H1 (cell line): ENCODE measurements around the gene RAB14. TPM values are rescaled to one million over a fixed set of nuclear protein-coding genes. Genes with fewer than 3 reads are reported as not detected.

ENCODE experiments used
- CTBP2 ChIP-seq: IDR thresholded peaks from 2 replicates; pipeline ENCODE4 v1.7.0; 2011; ENCODE audit warnings: borderline replicate concordance, mild to moderate bottlenecking, moderate library complexity, mixed read lengths, low read length; ENCODE audit not compliant: insufficient read depth, insufficient read length
- NRF1 ChIP-seq: IDR thresholded peaks from 2 replicates; pipeline ENCODE4 v1.6.1; 2011; ENCODE audit warnings: mild to moderate bottlenecking, low read depth, low read length, improper control_type of control experiment
- POU5F1 ChIP-seq: IDR thresholded peaks from 2 replicates; pipeline ENCODE4 v1.6.1; 2011; ENCODE audit warnings: low read depth, mild to moderate bottlenecking, low read length, moderate library complexity
- polyA plus RNA-seq, 7 experiments: library from polyadenylated mRNA; depleted of rRNA in 3 of 7; stranded (reverse) in 5 of 7; unstranded in 2 of 7; fragments of >200 nt in 5 of 7; fragments of 200-250 nt in 2 of 7; gene quantifications; 1 replicate in 5 of 7; 2 replicates in 1 of 7; 4 replicates in 1 of 7; pipeline versions ENCODE4 v1.2.1 to v1.2.3, GENCODE V29; 2011 to 2013; ENCODE audit warnings: missing spikeins in 2 of 7, mixed read lengths in 2 of 7
- total RNA-seq: library from RNA; stranded (reverse); fragmentation: NEBNext Ultra II Directional; extraction: Animal tissue kit (Norgen Biotek cat#: 25700); gene quantifications from 2 replicates; pipeline ENCODE4 v1.2.1, GENCODE V29; 2021
- TF ChIP-seq, protein P1 (sequence below): IDR thresholded peaks from 2 replicates; pipeline ENCODE4 v1.6.1; 2011; ENCODE audit warnings: low read length, improper control_type of control experiment

The RAB14 gene
- total and polyA plus RNA-seq, 2 of the 8 experiments (the other 6 are each of a cell fraction or from before 2014, with no cell fraction given) = 9.1 to 44.8 TPM

DNA sequence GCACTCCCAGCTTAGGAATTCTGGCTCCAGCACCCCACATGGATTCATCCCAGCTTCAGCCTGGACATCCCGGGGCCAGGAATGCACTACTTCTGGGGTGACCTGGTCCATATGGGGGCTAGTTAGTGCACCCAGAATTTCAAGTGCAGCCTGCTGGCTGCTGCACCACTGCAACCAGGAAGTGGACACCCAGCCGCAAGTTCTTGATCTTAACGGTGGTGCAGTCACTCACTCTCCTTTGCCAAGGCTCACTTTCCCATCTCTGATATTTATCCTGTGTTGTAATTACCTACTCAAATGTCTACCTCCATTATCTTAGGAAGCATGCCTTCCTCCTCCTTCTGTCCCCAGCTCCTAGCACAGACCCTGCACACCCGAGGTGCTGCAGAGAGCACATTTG, 26.2 kb upstream of the RAB14 start (continued):
- TF ChIP-seq, protein P1, sequence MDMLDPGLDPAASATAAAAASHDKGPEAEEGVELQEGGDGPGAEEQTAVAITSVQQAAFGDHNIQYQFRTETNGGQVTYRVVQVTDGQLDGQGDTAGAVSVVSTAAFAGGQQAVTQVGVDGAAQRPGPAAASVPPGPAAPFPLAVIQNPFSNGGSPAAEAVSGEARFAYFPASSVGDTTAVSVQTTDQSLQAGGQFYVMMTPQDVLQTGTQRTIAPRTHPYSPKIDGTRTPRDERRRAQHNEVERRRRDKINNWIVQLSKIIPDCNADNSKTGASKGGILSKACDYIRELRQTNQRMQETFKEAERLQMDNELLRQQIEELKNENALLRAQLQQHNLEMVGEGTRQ = no peak
- TF ChIP-seq POU5F1 (no peak), CTBP2 (no peak), NRF1 (no peak)
